HG03558 (cell line): ENCODE results near the gene APCDD1L.
"Not testable (repeated sequence)": the region's sequence is repeated elsewhere in the genome, so short reads cannot be mapped to it uniquely, and the experiment has no call there.

Source experiments
- ATAC-seq: cut with Tn5 transposase; IDR thresholded peaks from one replicate; pipeline ENCODE4 v1.9.1; 2021; ENCODE audit warnings: moderate number of reproducible peaks; ENCODE audit not compliant: unreplicated experiment; ENCODE audit errors: extremely low read depth

Gene APCDD1L

GRCh38 chr20:58448958-58449357, 66.2 kb downstream of the APCDD1L start:
- ATAC-seq: no peak

DNA sequence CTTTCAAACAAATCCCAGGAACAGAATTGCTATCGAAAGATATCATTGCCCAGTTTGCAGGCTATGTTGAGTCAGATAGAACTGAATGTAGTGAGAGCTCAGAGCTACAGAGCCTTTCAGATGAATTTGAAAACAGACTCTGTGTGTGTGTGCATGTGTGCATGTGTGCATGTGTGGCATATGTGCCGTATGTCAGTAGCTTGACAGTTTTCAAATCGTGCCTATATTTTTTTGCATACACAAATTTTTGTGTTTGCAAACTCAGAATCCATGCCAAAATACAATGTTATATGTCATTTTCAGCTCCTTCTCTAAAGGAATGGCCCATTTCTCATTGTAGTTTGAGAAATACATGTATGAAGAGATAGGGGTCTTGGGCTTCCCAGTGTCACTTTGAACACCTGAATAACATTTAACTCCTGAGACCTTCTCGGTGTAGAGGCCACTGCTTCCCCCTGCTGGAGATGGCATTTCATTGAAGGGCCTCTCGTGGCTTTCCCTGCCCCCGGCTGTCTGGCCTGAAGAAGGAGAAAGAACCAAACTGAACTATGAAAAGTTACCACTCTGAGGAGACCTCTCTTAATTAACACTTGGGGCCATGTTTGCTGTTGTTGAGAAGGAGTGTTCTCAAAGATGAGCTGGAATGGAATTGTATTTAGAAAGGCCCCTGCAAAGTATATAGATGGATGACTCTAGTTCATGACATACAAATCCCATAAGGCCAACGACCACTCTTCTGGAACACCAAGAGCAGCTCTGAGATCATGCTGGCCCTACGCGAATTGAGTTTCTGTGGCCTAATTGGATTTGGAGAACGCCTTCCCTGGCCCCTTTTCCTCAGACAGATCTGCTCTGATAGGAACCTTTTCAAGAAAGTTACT, 67.4 kb downstream of the APCDD1L start:
- no peak for ATAC-seq

GRCh38 chr20:58446960-58447265, 68.3 kb downstream of the APCDD1L start:
- ATAC-seq: no peak

GRCh38 chr20:58446264-58446959, 68.8 kb downstream of the APCDD1L start:
- ATAC-seq: no peak

DNA sequence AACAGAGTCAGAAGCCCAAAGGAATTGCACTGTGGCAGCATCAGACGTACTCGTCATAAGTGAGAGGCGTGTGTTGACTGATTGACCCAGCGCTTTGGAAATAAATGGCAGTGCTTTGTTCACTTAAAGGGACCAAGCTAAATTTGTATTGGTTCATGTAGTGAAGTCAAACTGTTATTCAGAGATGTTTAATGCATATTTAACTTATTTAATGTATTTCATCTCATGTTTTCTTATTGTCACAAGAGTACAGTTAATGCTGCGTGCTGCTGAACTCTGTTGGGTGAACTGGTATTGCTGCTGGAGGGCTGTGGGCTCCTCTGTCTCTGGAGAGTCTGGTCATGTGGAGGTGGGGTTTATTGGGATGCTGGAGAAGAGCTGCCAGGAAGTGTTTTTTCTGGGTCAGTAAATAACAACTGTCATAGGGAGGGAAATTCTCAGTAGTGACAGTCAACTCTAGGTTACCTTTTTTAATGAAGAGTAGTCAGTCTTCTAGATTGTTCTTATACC, 70.4 kb downstream of the APCDD1L start:
- no peak for ATAC-seq

DNA sequence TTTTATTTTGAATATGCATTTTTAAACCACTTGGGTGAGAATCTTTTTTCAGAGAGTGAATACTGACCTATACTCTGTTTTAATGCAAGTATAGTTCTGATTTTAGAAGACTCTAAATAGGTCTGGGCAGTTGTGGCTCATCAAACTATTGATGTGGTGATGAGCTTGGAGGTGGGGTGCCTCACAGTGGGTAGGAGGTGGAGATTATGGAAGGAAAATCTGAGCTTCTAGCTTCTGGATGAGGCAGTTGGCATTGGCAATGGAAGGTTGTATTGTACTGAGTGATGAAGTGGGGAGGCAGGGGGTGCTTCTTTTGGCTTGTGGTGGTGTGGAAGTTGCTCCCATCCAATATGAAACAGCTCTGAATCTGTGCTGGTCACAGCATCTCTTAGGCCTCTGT, 73.5 kb downstream of the APCDD1L start:
- no peak for ATAC-seq

- ATAC-seq: no peak
These were observed 75.0 kb downstream of the APCDD1L start for GRCh38 chr20:58440021-58440767.

DNA sequence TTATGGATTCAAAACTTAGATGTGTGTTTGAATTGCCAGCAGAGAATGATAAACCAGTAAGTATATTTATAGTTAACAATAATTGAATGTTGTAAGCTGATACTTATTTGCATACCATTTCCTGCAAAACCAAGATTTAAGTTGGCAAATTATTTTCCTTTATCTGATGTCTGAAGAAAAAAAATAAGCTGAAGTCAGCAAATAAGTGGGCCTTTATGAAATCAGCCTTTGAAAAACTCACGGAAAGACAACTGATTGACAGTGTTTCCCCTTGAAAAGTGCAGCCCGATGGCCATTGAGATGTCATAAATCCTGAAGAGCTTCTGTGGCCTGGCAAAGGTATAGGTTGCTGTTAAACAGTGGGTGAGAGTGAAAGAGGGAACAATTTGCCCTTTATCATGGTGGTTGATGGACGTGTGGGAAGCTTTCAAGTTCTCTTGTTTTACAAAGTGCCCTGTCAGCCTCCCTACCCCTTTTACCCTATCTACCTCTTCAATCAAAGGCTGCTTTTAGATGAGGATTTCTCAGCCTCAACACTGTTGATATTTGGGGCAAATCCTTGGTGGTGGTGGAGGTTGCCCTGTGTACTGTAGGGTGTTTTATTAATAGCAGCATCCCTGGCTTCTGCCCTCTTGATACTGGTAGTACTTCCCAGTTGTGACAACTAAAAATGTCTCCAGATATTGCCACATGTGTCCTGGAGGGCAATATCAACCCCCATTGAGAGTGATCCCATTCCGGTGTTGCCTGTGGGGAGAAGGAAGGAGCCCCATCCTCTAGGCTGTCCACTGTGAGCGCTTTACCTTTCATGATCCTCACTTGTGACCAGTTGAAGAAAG, 76.0 kb downstream of the APCDD1L start:
- no peak for ATAC-seq

GRCh38 chr20:58436868-58437645, 78.1 kb downstream of the APCDD1L start:
- ATAC-seq: no peak

GRCh38 chr20:58435237-58435636, 80.0 kb downstream of the APCDD1L start:
- ATAC-seq: no peak

GRCh38 chr20:58434326-58434725, 80.9 kb downstream of the APCDD1L start:
- no peak for ATAC-seq

DNA sequence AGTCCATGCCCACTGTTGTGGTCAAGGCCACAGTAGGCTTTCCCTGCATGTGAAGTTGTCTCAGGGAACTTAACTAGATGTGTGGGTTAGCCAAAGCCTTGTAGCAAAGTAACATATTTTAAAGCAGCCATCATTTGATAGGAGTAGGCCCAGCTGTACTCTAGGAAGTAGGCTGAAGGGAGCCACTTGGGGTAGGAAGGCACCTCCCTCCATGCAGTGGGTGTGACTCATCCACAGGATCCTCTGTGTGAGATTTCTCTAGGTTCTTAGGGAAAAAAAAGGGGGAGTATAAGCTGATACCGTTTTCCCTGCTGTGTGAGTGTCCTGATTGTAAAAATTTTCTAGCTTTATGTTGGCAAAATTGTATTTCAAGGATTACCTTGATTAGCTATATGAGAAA, 81.4 kb downstream of the APCDD1L start:
- no peak for ATAC-seq

- ATAC-seq: no peak
These were observed 82.1 kb downstream of the APCDD1L start for GRCh38 chr20:58433029-58433647.

DNA sequence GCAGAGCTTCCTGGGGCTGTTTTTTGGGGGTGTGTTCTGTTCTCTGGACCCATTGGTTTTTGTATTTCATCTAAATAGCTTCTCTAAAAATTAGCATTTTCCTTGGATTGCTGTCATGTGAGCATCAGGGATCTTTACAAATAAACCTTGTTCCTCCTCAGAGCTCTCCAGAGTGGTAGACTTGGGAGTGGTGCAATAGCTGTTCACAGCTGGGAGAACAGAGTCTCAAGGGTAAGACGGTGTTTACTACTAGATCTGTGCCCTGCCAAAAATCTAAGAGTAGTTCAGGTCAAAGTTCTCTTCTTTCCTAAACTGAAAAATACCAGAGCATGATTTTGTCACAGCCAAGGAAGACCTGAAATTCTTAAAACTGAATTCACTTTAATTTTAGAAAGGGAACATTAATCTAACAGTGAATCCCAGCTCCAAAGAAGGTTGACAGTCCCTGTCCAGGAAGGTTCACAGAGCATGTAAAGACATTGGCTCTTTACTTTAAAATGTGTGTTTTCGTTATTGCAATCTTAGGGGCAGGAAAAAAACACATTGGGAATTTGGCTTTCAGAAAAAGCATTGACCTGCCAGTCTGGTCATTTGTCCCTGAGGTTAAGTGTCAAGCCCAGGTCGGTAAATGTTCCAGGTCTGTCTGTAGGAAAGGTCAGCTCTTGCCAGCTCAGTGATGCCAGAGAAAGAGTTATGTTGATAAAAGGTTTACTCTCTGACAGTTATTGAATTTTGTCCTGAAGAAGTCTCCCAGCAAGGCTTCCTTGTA, 82.8 kb downstream of the APCDD1L start:
- no peak for ATAC-seq

GRCh38 chr20:58431134-58431533, 84.1 kb downstream of the APCDD1L start:
- no peak for ATAC-seq

DNA sequence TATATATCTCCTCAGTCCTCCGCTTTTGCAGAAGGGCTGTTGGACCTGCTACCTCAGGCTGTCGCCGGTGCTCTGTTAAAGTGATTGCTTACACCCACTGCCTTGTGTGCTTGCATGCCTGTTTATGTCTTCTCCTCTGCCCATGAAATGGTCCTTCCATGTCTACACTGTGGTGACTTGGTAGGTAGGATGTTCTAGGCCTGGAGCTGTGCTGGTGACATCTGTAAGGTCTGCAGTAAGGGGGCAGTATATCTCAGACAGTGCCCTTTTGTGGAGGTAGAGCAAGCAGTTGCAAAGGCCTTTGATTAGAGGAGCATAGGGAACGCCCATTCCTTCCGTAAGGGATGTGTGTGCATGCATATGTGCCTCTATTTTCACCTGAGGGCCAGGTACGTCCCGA, 85.9 kb downstream of the APCDD1L start:
- ATAC-seq: no peak

- no peak for ATAC-seq
These were observed 86.8 kb downstream of the APCDD1L start for GRCh38 chr20:58428364-58428763.

DNA sequence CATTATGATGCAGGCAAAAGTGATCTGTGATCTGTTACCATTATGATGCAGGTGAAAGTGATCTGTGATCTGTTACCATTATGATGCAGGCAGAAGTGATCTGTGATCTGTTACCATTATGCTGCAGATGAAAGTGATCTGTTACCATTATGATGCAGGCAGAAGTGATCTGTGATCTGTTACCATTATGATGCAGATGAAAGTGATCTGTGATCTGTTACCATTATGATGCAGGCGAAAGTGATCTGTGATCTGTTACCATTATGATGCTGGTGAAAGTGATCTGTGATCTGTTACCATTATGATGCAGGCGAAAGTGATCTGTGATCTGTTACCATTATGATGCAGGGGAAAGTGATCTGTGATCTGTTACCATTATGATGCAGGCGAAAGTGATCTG, 87.6 kb downstream of the APCDD1L start:
- ATAC-seq: not testable (repeated sequence)
